GM10266 (cell line): ENCODE results near the gene CIB4.

ENCODE experiments used
- DNase-seq: peaks from one replicate; pipeline ENCODE4 v3.0.0; 2012; ENCODE audit errors: extremely low spot score
- CTCF ChIP-seq: IDR thresholded peaks from 2 replicates; pipeline ENCODE4 v1.5.1; 2012; ENCODE audit warnings: mild to moderate bottlenecking, low read depth; ENCODE audit not compliant: control insufficient read depth, insufficient read depth; ENCODE audit errors: missing control alignments

CIB4 gene

GRCh38 chr2:26578113-26578458 lies 63.1 kb downstream of the CIB4 start:
- TF ChIP-seq CTCF: no peak
- DNase-seq: no peak

GRCh38 chr2:26577442-26578112 lies 63.6 kb downstream of the CIB4 start:
- peak; percentile 83 for DNase-seq
- TF ChIP-seq CTCF: peak; percentile 96

GRCh38 chr2:26576565-26577441 lies 64.4 kb downstream of the CIB4 start:
- TF ChIP-seq CTCF: no peak
- no peak for DNase-seq

GRCh38 chr2:26575836-26576564 lies 65.2 kb downstream of the CIB4 start:
- TF ChIP-seq CTCF: no peak
- DNase-seq: no peak

GRCh38 chr2:26574900-26575560 lies 66.1 kb downstream of the CIB4 start:
- TF ChIP-seq CTCF: no peak
- no peak for DNase-seq

- no peak for DNase-seq
- TF ChIP-seq CTCF: no peak
Measured at GRCh38 chr2:26574066-26574899, 66.9 kb downstream of the CIB4 start.
